D721Med (cell line): Measurements from ENCODE around the gene PRKAR1B.

Source experiments
- DNase-seq: peaks from one replicate; pipeline ENCODE4 v3.0.0; 2011; ENCODE audit warnings: low spot score; ENCODE audit not compliant: insufficient read length
- FAIRE-seq: peaks from 2 replicates; lab custom pipeline; 2011; peaks lifted over from hg19 to GRCh38; lab: Jason Lieb, UNC
- TF ChIP-seq, protein P1 (sequence below): IDR thresholded peaks from 2 replicates; pipeline ENCODE4 v1.5.1; 2012; ENCODE audit warnings: mild to moderate bottlenecking, control low read depth; ENCODE audit not compliant: insufficient read depth; ENCODE audit errors: missing control alignments

The PRKAR1B gene

DNA sequence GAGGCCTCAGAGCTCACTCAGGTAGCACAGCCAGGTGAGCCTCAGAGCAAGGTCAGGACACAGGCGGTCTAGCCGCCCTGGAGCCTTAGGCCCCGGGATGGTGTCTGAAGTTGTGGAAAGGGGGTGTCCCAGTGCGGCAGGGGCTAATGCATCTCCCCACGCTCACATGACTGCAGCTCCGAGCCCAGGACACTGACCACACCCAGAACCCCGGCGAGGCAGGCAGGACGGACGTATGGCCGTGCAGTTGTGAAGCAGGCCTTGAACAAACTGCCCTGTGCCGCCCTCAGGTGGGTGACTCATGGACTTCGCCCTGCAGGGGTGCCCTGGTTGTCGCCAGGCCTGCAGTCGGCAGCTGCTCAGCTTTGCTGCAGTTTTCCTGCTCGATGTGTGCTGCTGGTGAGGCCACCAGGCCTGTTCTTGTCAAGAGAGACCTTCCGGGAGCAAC lies 5.0 kb upstream of the PRKAR1B start:
- DNase-seq: peak; percentile 60
- no peak for FAIRE-seq
- TF ChIP-seq, protein P1, sequence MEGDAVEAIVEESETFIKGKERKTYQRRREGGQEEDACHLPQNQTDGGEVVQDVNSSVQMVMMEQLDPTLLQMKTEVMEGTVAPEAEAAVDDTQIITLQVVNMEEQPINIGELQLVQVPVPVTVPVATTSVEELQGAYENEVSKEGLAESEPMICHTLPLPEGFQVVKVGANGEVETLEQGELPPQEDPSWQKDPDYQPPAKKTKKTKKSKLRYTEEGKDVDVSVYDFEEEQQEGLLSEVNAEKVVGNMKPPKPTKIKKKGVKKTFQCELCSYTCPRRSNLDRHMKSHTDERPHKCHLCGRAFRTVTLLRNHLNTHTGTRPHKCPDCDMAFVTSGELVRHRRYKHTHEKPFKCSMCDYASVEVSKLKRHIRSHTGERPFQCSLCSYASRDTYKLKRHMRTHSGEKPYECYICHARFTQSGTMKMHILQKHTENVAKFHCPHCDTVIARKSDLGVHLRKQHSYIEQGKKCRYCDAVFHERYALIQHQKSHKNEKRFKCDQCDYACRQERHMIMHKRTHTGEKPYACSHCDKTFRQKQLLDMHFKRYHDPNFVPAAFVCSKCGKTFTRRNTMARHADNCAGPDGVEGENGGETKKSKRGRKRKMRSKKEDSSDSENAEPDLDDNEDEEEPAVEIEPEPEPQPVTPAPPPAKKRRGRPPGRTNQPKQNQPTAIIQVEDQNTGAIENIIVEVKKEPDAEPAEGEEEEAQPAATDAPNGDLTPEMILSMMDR: no peak

DNA sequence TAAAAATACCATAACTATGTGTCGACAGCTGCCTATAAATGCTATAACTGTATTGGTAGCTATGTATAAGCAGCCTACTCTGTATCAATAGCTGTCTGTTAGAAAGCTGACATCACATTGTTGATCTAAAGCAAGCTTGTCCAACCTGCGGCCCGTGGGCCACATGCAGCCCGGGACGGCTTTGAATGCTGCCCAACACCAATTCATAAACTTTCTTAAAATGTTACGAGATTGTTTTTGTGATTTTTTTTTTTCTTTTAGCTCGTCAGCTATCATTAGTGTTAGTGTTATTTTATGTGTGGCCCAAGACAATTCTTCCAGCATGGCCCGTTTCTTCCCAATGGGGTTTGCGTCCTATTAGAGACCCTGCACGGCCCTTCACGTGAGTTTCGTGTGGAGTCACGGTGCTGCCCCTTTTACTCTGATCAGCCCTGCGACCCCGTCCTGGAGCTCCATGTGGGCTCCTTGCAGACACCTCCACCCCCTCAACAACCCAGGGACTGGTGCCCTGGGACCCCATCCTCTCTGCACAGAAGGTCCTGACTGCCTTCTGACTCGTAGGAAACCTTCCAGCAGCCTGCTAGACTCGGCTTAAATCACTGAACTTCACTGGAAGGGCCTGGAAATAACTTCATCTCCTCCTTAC lies 4.5 kb upstream of the PRKAR1B start:
- TF ChIP-seq, protein P1: no peak
- DNase-seq: no peak
- no peak for FAIRE-seq

DNA sequence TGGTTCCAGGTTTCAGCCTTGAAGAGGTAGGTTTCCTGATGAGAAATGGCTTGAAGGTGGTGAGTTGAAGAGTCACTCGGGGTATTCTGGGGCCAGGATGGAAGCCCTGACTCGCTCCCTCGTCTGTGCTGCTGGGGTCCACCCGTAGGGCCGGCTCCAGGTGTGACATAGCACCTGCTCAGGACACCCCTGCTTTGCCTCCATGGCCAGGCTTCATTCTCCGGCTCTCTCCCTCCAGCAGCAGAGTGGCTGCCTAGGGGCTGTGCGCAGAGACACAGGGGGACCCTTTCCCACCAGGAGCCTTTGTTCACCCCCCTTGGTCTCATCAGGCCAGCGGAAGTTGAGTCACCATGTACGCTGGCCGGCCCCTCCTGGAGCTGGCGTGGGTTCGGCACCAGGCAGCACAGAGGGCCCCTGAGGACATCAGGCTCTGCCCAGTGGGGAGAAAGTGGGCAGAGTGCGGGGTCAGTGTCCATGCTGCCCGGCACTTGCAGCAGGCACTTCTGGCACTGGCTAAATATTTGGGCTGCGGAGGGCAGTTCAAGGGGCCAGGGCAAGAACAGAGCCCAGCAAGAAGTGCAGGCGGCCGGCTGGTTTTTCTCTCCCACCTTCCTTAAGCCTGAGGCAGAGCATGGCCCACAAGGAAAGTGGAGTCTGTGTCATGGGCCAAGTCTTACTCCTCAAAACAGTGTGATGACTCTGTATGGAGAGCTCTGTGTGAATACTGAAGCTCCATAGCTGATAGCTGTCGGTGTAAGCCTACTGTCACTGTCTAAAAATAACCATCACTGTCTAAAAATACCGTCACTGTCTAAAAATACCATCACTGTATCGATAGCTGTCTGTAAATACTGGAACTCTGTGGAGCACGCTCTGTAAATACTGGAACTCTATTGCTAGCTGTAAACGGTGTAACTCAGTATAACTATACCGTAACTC lies 3.7 kb upstream of the PRKAR1B start:
- DNase-seq (no peak), FAIRE-seq (no peak)
- TF ChIP-seq, protein P1: no peak

DNA sequence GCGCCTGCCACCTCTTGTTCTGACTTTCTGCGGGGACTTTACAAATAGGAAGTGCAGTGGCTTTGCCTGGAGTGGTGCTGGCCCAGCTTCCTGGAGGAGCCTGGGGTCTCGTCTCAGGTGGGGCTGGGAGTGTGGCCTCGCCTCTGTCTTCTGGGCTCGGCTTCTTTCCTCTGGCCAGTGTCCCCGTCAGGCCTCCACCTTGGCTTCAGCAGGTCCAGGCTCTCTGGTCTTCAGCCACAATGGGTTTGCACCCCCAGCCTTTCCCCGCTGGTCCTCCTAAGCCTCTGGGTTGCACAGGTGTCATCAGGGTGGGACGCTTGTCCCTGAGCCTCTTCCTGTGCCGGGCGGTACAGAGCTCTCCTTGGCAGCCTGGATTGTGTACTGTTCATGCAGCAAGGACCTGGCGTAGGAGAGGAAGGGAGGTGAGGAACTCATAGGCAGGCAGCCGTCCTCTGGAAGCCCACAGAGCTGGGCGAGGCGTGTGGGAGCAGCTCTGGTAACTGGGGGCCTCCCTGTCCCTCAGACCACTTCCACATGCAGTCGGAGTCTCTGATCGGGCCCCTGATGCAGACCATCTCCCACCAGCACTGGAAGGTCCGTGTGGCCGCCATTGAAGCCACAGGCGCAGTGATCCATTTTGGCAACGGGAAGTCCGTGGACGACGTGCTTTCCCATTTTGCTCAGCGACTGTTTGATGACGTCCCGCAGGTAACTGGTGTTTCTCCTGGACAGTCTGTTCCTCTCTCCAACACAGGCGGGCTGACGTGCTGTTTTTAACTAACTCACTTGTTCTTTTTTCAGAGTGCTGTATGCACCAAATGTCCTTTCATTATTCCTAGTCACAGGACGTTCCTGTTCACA lies 2.3 kb upstream of the PRKAR1B start:
- DNase-seq (no peak), FAIRE-seq (no peak)
- TF ChIP-seq, protein P1: no peak

DNA sequence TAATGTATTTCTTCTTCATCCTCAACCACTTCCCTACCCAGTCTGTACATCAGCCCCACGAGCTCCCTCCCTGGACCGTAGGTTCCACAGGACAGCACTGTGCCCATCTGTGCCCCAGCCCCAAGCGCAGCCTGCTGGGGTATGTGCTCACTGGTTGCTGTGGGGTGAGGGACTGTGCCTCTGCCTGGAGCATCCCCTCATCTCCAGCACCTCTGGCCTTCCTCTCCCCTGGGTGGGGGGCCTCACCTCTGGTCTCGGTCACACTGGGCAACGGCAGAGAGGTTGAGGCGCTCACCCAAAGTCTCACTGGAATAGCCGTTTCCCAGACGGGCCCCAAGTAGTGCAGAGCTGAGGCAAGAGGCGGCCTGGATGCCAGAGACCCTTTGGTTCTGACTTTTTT lies 1.5 kb upstream of the PRKAR1B start:
- DNase-seq: no peak
- FAIRE-seq: no peak

DNA sequence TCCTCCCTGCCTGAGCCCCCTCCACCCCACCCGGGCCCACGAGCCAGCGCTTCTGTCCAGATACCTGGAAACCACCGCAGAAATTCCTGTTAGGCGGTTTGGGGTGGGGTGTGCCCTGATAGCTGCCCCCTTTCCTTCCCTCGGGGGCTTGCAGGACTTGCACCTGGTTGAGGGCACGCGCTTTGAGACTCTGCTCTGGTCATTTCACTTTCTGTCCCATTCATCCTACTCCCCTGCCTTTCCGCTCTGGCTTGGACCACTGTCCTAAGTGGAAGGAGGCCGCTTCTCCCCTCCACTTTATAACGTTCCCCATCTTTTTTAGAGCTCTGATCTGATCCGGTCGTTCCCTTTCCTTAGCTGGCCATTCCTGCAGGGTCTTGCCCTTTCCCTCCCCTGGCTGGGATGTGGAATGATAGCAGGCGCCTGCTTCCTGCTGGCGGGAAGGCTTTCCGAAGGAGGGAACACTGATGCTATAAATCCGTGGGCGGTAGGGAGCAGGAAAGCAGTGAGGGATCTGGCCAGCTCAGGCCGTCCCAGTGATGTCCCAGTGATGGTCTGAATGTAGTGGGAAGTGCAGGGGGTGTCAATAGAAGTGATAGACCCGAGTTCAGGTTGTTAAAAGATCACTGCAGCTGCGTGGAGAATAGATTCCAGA lies 852 bp upstream of the PRKAR1B start:
- no peak for FAIRE-seq
- no peak for DNase-seq
- TF ChIP-seq, protein P1: no peak

More for the DNA sequence above, 1.5 kb upstream of the PRKAR1B start:
- TF ChIP-seq, protein P1: no peak
